Adrenal gland (tissue), 12 donors: Measurements from ENCODE around the gene SYT8. TPM values are rescaled to one million over a fixed set of nuclear protein-coding genes. Genes with fewer than 3 reads are reported as not detected.
A peak's percentile ranks its signal among the peaks of the same experiment; 100 is the strongest.

Source experiments
- DNase-seq, 7 donors: peaks; one replicate each; pipeline ENCODE4 v3.0.0-alpha.2; 2019 to 2020
- H3K27ac ChIP-seq, 5 donors: fragments of 200-600 bp; sonication (generic) in 4 of 5; 1 replicate in 3 of 5; 2 replicates in 2 of 5; pipeline versions ENCODE4 v1.5.1 to v1.8.0; 2016 to 2020; ENCODE audit warnings: mild to moderate bottlenecking in 1 of 5
- H3K27me3 ChIP-seq: fragments of 200-600 bp; 2 replicates; pipeline ENCODE4 v1.8.0; 2021
- H3K36me3 ChIP-seq, 2 donors: fragments of 200-600 bp; replicated peaks in 1 of 2; 1 replicate in 1 of 2; 2 replicates in 1 of 2; pipeline versions ENCODE4 v1.5.1 to v1.8.0; 2018 to 2022
- H3K4me1 ChIP-seq, 2 donors: fragments of 200-600 bp; replicated peaks in 1 of 2; 1 replicate in 1 of 2; 2 replicates in 1 of 2; pipeline versions ENCODE4 v1.5.1 to v1.8.0; 2018 to 2021
- H3K4me3 ChIP-seq, 4 donors: fragments of 200-600 bp; sonication (generic) in 3 of 4; one replicate each; pipeline ENCODE4 v1.5.1; 2016 to 2018
- H3K9me3 ChIP-seq, 3 donors: fragments of 200-600 bp; sonication (generic) in 1 of 3; replicated peaks in 1 of 3; 1 replicate in 2 of 3; 2 replicates in 1 of 3; pipeline versions ENCODE4 v1.5.1 to v1.8.0; 2016 to 2021
- CTCF ChIP-seq, 6 experiments: fragments of 450-650 bp in 4 of 6; fragments of 200-600 bp in 2 of 6; sonication (generic) in 1 of 6; IDR thresholded peaks; 1 replicate in 5 of 6; 2 replicates in 1 of 6; pipeline versions ENCODE4 v1.5.1 to v1.8.0; 2016 to 2021; ENCODE audit warnings: antibody characterized with exemption in 6 of 6, mild to moderate bottlenecking in 2 of 6, moderate library complexity in 1 of 6
- POLR2A ChIP-seq, 2 donors: fragments of 450-650 bp; IDR thresholded peaks; one replicate each; pipeline ENCODE4 v1.6.1; 2017; ENCODE audit warnings: antibody characterized with exemption in 2 of 2, mild to moderate bottlenecking in 2 of 2, moderate library complexity in 1 of 2
- WGBS, 4 donors: extraction: QIAGEN DNeasy Blood & Tissue Kit in 2 of 4; methylation state at CpG; one replicate each; pipeline versions ENCODE4 v1.1.5 to v1.1.7; 2013 to 2017; 5-methylcytosine and 5-hydroxymethylcytosine counted together
- intact Hi-C, 2 donors: fragments of 100-400 bp; cut with DNase I; formaldehyde crosslinking; loops; one replicate each; pipeline versions ENCODE4 v1.14.1 to v1.15.0; 2022 to 2023
- polyA plus RNA-seq, 3 donors: library from polyadenylated mRNA; stranded (reverse); fragments of 200-250 nt in 2 of 3; fragments of 350-450 nt in 1 of 3; fragmentation: Illumina TruSeq in 1 of 3; extraction: RNeasy Lipid Tissue Mini Kit (QIAGEN cat#74804) in 1 of 3; gene quantifications; one replicate each; pipeline ENCODE4 v1.2.3, GENCODE V29; 2013 to 2014
- total RNA-seq, 9 donors: library from RNA; depleted of rRNA in 4 of 9; stranded (reverse); fragments of >200 nt in 4 of 9; fragments of 120-200 nt in 1 of 9; fragmentation: NEBNext Ultra II Directional in 1 of 9; extraction: Animal tissue kit (Norgen Biotek cat#: 25700) in 1 of 9; gene quantifications; one replicate each; pipeline versions ENCODE4 v1.1.0 to v1.2.4, GENCODE V29; 2013 to 2023
- donor health status: healthy with polysubstance abuse.
- donor health status: Bipolar disorder and iron deficiency.
- donor health status: DM: yes; HTN: yes; CAD: no.
- donor health status: DM: no; HTN: no; CAD: no.
- donor health status: DM: no; HTN: no; CAD: no.
- donor health status: DM: yes; HTN: yes; CAD: no.

SYT8 gene
- total and polyA plus RNA-seq, 12 donors = 0.44 to 3.1 (median 0.91) TPM; not detected in 7

GRCh38 chr11:1838426-1839144 lies 3.8 kb downstream of the SYT8 start, which contains the start of gene TNNI2:
Gene TNNI2, plus strand, starts transcription at chr11:1838981. Its CDS starts 716 bp downstream, at chr11:1839697.
- Histone ChIP-seq H3K27me3 (no peaks in the 10 kb centered on the region), H3K27ac (peak within 1 kb of the TSS in 2 of 5 donors; percentile 30 to 62)
- TF ChIP-seq CTCF (IDR thresholded peaks at IDR 0.05) = no peak
- no peak for TF ChIP-seq POLR2A (IDR thresholded peaks at IDR 0.05)

GRCh38 chr11:1839204-1839923 lies 4.6 kb downstream of the SYT8 start:
- peak in 2 of 7 donors; percentile 8 to 12 for DNase-seq
- Histone ChIP-seq H3K27me3 (no peaks in the 10 kb centered on the region), H3K4me1 (peaks cover 32 to 33% of the 10 kb centered on the region in 2 donors), H3K9me3 (no peaks in the 10 kb centered on the region), H3K36me3 (no peaks in the 10 kb centered on the region), H3K27ac (peak overlapping the region in 2 of 5 donors; percentile 17 to 60), H3K4me3 (no peak overlapping the region)
- intact Hi-C loops = loop anchor here (5.0 kb wide), 3 partner anchors 83 to 313 kb away; no protein-coding TSS in a partner anchor
- TF ChIP-seq CTCF (IDR thresholded peaks at IDR 0.05) (no peak), POLR2A (IDR thresholded peaks at IDR 0.05) (no peak)
- 76 to 86% (median 81%) methylated on average over 10 to 12 of the region's 12 CpGs for WGBS, 4 donors

More at GRCh38 chr11:1838426-1839144, 3.8 kb downstream of the SYT8 start, which contains the start of gene TNNI2:
- no peaks in the 10 kb centered on the region for H3K36me3 ChIP-seq
- DNase-seq = peak in 4 of 7 donors; percentile 13 to 33 (median 25)
- WGBS, 4 donors = 89 to 100% (median 92%) methylated on average over 7 to 32 of the region's 32 CpGs
- H3K4me3 ChIP-seq = no peak within 1 kb of the TSS
- intact Hi-C loops = loop anchor here (5.0 kb wide), 3 partner anchors 84 to 314 kb away; no protein-coding TSS in a partner anchor
- no peaks in the 10 kb centered on the region for H3K9me3 ChIP-seq
- H3K4me1 ChIP-seq = peaks cover 24 to 25% of the 10 kb centered on the region in 2 donors

- intact Hi-C loops = loop anchor here (5.0 kb wide), 3 partner anchors 82 to 312 kb away; no protein-coding TSS in a partner anchor
- H3K4me3 ChIP-seq = no peak overlapping the region
- DNase-seq = peak in 5 of 7 donors; percentile 47 to 68 (median 56)
- peak overlapping the region in 2 of 5 donors; percentile 17 to 60 for H3K27ac ChIP-seq
- no peak for TF ChIP-seq CTCF (IDR thresholded peaks at IDR 0.05)
- no peak for TF ChIP-seq POLR2A (IDR thresholded peaks at IDR 0.05)
- H3K36me3 ChIP-seq = no peaks in the 10 kb centered on the region
- H3K4me1 ChIP-seq = peaks cover 40 to 41% of the 10 kb centered on the region in 2 donors
- H3K9me3 ChIP-seq = no peaks in the 10 kb centered on the region
- H3K27me3 ChIP-seq = no peaks in the 10 kb centered on the region
- 71 to 87% (median 83%) methylated on average over 7 to 26 of the region's 26 CpGs for WGBS, 4 donors
These were observed 5.4 kb downstream of the SYT8 start for GRCh38 chr11:1839924-1840779.
